Measurements from ENCODE around the gene NAT9.

NAT9 gene

GRCh38 chr17:74796866-74797265, 20.7 kb upstream of the NAT9 start:
- no peak for DNase-seq (ENCODE audit: low read depth)
- H3K4me3 ChIP-seq (ENCODE audit: low read length) = no peak overlapping the region
- TF ChIP-seq CTCF (conservative IDR thresholded peaks at IDR 0.05; ENCODE audit: low read depth, low read length) = no peak

GRCh38 chr17:74796211-74796610, 20.1 kb upstream of the NAT9 start:
- H3K4me3 ChIP-seq (ENCODE audit: low read length) = no peak overlapping the region
- DNase-seq (ENCODE audit: low read depth) = no peak
- TF ChIP-seq CTCF (conservative IDR thresholded peaks at IDR 0.05; ENCODE audit: low read depth, low read length) = no peak

- no peak overlapping the region for H3K4me3 ChIP-seq (ENCODE audit: low read length)
- DNase-seq (ENCODE audit: low read depth) = no peak
- TF ChIP-seq CTCF (conservative IDR thresholded peaks at IDR 0.05; ENCODE audit: low read depth, low read length) = no peak
Observed at GRCh38 chr17:74795327-74796020, 19.3 kb upstream of the NAT9 start.

GRCh38 chr17:74792586-74793105, 16.5 kb upstream of the NAT9 start:
- DNase-seq (ENCODE audit: low read depth) = no peak
- no peak for TF ChIP-seq CTCF (conservative IDR thresholded peaks at IDR 0.05; ENCODE audit: low read depth, low read length)
- H3K4me3 ChIP-seq (ENCODE audit: low read length) = no peak overlapping the region

- no peak for TF ChIP-seq CTCF (conservative IDR thresholded peaks at IDR 0.05; ENCODE audit: low read depth, low read length)
- H3K4me3 ChIP-seq (ENCODE audit: low read length) = no peak overlapping the region
- no peak for DNase-seq (ENCODE audit: low read depth)
Observed at GRCh38 chr17:74790161-74791058, 14.3 kb upstream of the NAT9 start.

- H3K4me3 ChIP-seq (ENCODE audit: low read length) = no peak overlapping the region
- TF ChIP-seq CTCF (conservative IDR thresholded peaks at IDR 0.05; ENCODE audit: low read depth, low read length) = no peak
- DNase-seq (ENCODE audit: low read depth) = no peak
Observed at GRCh38 chr17:74786431-74787055, 10.4 kb upstream of the NAT9 start.
